Femur (tissue), 1 donor: ENCODE data around the gene ST6GAL1.
"Not testable (repeated sequence)": the region's sequence is repeated elsewhere in the genome, so short reads cannot be mapped to it uniquely, and the experiment has no call there.

Source experiments
- DNase-seq: peaks from one replicate; pipeline ENCODE4 v3.0.0-alpha.2; 2017

The ST6GAL1 gene

DNA sequence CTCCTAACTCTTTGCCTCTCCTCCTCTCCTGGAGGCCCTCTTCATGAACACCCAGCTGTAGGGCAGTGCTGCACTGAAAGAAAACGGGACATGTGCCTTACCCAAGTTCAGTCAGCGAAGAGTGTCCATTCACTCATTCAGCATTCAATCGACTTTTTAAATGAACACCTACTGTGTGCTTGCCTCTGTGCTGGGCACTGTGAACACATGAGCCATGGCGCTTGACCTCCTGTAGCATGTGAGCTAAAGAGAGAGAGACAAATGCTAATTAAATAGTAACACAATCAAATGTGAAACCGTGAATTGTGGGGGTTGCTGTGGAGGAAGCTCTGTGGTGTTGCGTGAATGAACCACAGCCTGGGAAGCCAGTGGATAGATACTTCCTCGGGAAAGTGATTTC is 43.4 kb downstream of the ST6GAL1 start:
- DNase-seq = no peak

DNA sequence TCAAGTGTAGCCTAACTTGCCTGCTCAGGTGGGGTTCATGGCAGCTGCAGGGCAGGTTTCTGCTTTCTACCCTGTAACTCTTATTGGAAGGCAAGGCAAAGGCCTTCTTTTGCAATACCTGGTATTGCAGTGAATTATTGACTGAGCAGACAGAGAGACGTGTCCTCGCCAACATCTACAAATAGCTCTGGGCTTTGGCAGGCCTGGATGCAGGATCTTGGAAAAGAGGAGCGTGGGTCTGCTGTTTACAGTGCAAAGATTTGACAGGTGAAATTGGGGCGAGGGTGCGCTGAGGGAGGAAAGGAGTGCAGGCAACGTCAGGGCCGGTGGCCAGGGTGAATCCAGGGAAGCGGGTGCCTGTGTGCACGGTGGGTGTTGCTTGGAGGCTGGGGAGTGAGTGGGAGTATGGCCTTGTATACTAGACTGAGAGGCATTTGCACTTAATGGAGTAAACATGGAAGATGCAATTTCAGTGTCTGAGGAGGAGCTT is 44.5 kb downstream of the ST6GAL1 start:
- DNase-seq = no peak

DNA sequence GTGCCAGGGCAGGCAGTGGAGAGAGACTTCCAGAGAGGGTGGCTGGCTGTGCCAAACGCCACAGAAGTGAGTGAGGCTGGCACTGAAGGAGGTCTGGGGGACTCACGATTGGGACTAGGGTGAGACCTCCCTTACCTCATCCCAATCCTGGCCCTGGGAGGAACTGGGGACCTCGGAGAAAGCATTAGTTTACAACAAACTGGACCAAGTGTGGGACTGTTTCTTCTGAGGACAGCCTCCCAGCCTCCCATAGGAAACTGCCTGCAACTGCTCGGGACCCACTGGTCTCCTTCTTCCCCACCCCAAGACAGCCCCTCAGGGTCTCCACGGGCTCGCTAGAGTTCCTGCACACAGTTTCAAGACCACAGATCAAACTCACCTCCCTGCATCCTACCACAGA is 45.4 kb downstream of the ST6GAL1 start:
- no peak for DNase-seq

DNA sequence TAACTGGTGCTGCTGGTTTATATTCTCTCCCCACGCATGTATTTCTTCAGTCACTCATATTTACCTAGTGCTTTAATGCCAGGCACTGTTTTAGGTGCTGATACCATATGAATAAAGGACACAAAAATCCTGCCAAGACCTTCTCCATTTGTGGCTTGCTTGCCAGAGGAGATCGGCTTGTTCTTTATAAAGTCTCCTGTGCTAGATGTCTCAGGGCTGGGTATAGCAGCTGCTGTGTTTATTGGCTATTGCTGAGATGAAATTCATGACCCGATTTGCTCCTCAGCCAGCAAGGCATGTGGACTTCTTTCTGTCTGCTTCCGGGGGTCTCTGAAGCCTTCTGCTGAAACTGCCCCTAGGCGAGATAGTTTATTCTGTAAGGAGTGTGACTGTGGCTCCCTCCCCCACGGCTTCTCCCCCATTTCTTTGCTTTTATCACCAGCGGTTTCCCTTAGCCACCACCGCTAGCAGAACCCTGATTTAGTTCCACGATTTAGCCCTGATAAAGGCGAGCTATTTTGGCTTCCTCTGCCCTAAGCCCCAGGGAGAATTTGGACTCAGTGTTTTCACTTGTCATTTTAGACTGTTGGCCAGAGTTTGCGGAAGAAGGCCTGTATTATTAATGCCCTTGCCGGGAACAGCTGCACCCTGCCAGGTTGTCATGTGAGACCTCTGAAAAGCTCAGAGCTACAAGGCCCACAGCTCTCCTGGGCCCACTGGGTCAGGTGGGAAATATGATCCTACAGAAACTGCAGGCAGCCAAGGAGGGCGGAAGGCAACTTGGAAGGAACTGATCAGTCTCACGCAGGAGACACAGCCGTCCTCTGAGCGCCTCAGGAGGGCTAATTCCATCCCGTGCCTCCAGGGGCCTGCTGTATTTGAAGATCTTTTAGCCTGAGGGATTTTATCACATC is 46.8 kb downstream of the ST6GAL1 start:
- DNase-seq = peak; percentile 69

DNA sequence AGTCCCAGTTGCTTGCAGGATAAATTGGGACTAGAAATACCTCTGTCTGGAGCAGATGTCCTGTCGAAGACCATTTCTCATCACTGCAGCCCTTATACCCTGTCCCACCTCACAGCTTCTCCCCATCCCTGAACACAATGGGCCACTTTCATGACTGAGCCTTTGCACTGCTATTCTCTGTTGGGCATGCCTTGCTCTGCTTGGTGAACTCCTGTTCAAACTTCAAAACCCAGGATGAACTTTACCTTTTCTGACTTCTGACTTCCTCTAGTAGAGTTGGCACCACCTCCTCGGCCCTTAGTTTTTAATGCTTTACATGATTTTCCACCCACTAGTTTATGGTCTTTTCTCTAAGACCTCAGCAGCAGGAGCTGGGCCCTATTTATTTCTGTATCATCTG is 48.4 kb downstream of the ST6GAL1 start:
- DNase-seq = no peak

DNA sequence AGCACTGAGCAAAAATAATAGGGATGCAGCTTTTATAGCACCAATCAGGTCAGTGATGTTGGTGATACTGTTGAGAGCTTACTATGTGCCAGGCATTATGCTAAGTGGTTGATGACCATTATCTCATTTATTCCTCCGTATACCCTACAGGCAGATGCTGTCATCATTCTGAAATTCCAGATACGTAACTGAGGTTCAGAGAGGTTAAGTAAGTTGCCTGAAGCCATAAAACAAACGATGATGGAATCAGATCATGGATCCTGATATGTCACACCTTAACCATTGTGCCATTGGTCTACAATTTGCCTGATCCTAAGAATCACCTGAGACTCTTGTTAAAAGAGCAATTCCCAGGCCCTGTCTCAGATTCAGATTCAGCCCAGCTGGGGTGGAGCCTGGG is 49.5 kb downstream of the ST6GAL1 start:
- no peak for DNase-seq

DNA sequence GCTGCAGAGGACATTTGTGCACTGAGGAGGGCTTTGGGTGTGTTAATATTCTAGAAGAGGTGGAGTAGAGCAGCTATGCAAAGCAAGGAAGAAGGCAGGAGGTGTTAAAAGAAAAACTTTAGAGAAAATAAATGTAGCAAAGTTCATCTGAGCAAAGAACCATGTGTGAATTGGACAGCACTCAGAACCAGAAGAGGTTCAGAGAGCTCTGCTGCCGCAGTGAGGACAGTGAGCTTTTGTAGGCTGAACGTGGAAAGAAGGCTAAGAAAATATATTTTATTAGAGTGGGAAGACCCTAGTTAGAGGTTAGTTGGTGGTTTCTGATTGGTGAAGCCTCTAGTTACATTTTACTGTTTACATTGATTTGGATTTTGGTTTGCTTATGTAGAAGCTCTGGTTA is 50.7 kb downstream of the ST6GAL1 start:
- DNase-seq = no peak

DNA sequence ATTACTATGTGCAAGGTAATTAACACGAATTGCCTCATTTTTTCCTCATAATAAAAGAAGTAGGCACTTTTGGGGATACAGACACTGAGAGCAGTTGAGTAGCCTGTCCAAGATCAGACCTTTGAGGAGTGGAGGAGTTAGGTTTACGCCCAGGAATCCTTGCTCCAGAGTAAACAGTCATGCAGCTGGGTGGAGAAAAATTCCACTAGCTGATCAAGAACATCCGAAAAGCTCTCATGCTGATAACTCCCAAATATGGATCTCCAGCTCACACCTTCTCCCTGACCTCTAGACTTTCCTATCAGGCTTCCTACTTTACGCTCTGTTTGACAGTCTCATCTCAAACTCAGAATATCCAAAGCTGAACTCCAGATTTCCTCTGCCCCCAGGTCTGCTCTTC is 53.3 kb downstream of the ST6GAL1 start:
- no peak for DNase-seq

DNA sequence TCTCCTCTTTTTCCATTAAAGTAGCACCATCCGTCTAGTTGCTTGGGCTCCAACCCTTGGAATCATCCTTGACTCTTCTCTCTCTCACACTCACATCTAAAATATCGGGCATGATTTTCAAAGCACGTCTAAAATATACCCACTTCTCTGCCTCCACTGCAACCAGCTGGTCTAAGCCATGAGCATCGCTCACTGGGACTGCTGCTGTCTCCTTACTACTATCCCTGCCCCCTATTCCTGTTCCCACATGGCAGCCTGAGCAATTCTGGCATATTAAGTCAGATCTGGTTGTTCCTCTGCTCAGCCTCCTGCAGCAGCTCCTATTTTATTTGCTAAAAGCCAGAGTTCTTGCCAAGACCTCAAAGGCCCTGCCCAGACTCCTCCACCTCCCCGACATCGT is 53.7 kb downstream of the ST6GAL1 start:
- DNase-seq = no peak

DNA sequence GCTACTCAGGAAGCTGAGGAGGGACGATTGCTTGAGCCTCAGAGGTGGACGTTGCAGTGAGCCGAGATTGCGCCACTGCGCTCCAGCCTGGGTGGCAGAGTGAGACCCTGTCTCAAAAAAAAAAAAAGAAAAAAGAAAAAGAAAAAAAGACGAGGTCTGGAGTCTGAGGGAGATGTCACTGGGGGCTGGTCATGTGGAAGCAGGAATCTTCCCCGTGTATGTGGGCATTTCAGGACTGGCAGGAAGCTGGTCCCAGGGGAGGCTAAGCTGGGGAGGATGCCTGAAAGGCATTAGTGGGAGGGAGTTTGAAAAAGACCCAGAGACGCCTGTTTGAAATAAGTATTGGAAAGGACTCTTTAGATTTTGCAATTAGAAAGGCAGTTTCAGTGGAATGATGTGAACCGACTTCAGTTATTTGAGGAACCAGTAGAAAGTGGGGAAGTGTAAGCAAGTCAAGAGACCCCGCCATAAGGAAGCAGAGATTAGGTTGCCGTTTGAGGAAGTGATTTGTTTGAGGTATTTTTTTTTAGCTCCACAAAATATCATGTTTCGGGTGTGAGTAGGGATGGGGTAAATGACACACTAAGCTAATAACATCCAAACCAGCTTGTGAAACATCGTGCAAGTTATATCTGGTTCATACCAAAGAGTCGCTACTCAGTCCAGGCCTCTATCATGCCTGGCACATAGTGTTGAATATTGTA is 55.5 kb downstream of the ST6GAL1 start:
- no peak for DNase-seq

DNA sequence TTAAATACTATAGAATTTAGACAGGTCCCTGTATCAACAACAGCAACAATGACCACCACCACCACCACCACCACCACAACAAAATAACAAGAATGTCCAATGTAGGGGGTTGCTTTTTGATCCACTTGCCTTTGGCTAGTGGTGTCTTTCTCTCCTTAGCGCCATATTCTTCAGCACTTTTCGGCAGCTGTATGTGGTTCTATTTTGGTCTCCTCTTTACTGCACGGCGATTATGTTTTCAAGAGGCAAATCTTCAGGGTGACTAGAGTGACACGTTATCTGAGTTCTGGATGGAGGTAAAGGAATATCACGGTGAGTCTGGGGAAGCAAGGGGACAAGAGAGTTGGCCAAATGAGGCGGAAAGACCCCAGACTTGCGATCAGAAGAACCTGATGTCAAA is 56.1 kb downstream of the ST6GAL1 start:
- DNase-seq = no peak

DNA sequence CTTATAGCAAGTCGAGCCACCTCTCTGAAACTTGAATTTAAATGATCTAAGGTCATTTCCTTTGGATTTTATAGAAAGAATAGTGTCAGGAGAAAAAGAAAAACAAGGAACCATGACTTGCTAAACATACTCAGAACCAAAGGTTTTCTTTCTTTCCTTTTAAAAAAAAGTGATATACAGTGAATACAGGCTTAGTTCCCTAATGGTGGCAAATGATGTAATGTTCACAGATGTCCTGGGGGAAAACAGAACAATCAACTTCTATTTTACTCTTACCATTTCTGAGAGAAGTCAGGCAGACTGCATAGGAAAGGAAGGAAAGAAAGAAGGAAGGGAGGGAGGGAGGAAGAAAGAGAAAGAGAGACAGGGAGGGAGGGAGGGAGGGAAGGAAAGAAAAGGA is 56.5 kb downstream of the ST6GAL1 start:
- DNase-seq = no peak

DNA sequence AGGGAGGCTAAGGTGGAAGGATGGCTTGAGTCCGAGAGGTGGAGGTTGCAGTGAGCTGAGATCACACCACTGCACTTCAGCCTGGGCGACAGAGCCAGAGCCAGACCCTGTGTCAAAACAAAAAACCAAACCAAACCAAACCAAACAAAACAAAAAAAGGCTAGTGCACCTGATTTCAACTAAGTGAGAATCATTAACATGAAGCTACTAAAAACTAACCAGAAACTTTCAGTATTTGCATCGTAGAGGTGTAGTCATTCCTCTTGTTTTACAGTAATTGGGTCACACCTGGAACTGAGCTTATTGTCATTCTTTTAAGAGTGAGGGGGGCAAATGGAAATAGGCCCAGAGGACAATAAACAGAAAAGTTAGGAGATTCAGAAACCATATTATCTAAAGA is 58.5 kb downstream of the ST6GAL1 start:
- no peak for DNase-seq

DNA sequence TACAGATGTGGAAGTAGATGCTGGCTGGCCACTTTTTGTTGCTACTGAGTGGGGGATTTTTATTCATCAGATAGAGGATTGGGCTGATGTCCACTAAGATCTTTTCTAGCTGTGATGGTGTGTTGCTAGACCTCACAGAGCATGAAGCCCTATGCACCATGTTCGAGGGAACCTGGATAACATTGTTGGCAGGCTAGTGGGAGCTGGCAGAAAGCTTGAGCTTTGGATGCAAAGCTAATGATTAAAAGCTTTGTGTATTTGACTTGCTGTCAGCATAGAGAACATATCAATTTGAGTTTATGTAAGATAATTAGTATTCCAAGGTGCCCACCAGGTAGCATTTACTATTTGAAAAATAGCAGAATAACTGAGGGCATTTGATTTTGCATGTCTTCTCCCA is 59.1 kb downstream of the ST6GAL1 start:
- DNase-seq = no peak

DNA sequence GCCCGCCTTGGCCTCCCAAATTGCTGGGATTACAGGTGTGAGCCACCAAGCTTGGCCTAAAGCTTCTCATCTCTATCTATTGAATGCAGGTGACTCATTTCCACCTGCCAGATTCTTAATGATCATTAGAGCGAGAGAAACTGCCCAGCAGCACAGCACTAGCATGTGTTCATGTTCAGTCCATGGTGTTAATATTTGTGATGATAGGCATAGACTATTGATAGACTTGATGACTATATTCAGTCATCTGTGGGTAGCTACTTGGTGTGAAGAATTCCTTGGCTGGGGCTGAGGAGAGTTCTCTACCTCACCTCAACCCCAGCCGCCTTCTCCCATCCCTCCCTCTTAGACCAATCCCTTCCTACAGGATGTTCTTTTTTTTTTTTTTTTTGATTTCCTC is 60.0 kb downstream of the ST6GAL1 start:
- DNase-seq = no peak

DNA sequence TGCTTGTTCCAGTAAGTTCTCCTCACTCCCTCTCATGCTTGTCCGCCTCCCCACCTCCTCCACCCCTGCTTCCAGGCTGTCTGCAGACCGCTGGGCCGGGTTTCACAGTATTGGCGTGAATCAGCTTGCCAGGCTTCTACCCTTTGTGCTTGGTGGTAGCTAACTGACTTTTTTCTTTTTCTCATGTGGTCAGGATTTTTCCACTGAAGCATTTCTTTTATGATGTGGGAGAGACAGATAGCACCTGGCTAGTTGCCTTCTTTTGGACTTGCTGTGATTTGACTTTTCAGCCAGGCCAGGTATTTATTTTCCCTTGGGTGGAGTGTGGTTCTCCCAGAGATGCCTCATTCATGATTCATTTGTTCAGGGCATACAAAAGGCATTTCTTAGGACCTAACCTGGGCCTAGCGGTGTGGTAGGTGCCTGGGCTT is 60.6 kb downstream of the ST6GAL1 start:
- no peak for DNase-seq

DNA sequence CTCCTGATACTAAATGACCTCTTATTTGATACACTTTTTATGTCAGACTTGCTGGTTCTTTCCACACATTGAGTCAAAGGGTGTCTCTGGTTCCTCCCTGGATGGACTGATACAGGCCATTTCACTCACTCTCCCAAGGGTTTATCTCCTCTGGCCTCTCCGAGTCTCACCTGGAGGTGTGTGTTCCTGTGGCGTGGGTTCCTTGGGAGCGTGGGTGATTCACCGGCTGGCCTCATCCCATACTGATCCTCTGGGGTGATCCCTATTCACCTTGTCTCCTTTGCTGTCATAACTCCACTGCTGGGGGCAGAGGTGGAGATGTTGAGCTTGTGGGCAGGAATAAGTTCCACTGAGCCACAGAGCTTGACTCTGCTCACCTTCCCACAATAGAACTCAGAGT is 61.1 kb downstream of the ST6GAL1 start:
- DNase-seq = no peak

DNA sequence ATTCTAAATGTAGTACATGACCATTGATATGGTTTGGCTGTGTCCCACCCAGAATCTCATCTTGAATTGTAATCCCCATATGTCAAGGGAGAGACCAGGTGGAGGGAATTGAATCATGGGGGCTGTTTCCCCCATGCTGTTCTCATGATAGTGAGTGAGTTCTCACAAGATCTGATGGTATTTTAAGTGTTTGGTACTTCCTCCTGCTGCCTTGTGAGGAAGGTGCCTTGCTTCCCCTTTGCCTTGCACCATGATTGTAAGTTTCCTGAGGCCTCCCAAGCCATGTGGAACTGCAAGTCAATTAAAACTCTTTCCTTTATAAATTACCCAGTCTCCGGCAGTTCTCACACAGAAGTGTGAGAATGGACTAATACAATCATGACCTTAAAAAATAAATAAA is 61.8 kb downstream of the ST6GAL1 start:
- DNase-seq = not testable (repeated sequence)

DNA sequence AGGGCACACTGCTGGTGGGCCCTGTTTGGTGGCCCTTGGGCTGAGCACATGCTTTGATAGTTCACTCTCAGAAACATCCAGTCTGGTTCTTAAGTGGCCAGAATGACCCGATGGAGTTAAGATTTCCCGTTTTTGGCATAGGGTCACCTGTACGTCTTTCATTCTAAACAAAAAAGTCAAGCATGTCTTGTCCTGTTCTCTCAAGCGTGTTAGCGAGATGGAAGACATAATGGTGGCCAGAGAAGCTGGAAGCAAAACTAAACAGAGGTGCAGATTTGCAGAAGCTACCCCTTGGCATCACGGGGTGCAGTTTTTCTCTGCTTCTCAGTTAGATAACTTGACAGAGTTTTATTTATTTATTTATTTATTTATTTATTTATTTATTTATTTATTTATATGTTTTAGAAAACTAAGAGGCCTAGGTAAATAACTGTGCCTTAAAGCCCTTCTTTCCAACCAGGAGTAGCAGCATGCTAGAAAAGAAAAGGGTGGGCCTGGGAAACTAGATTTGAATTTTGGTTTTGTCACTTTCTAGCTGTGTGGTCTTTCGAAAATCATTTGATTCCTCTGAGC is 63.0 kb downstream of the ST6GAL1 start:
- no peak for DNase-seq

DNA sequence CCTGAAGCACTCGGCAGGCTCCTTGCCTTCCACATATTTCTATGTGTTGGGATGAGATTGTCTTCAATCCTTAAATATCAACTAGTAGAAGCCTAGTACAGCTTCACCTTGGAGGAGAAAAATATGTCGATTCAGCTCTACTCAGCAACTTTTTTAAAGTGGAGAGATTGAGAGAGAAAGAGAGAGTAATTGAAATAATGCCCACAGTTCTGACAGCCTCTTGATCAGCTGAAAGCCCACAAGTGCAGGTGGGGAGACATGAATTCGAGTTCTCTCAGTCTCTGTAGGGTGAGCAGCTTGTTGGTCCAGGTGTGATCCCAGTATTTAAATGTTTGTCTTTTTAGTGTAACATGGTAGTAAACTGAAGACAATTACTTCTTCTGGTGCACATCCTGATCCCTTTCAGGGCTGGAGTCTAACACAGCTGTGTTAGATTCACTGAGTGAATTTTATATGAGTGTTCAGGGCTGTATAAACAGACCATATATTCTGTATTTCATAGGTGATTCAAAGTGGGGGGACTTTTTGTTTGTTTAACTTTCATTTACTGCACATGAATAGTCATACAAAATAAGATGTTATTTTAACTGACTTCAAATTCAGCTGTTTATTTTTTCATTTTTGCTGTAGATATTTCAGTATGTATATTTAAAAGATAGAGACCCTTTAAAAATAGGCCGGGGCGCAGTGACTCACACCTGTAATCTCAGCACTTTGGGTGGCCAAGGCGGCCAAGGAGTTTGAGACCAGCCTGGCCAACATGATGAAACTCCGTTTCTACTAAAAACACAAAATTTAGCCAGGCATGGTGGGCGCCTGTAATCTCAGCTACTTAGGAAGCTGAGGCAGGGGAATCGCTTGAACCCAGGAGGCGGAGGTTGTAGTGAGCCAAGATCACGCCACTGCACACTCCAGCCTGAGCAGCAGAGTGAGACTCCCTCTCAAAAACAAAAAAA is 64.0 kb downstream of the ST6GAL1 start:
- DNase-seq = no peak

DNA sequence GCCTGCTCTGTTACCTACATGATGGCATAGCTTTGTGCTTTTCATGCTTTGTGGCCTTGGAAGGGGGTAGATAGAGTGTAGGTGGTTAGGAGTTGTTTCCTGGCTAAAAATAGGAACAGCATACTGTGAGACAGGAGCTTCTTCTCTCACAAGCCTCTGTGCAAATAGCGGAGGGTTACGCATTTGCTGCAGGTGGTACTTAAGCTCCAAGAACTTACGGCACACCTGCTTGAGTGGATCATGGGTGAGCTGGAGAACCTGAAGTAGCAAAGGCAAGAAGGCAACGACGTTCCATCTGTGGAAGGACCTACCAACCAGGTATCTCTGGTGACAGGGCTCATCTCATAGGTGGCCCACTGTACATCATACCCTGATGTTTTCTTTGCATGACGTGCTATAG is 66.0 kb downstream of the ST6GAL1 start:
- DNase-seq = no peak

DNA sequence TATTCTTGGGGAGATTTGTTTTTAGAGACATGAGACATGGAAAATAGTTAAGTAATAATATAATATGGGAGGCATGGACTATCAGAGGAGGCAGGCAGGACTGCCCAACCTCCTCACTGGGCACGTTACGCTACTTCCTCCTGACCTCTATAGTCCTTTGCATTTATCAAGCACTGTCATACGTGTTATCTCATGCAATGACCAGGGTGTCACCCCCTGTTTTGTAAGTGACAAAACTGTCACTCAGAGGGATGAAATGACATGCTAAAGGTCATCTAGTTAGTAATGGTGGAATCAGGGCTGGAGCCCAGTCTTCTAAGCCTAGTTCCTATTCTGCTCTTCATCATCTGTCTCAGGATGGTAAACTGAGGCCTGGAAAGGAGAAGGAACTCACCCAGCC is 66.7 kb downstream of the ST6GAL1 start:
- DNase-seq = no peak

DNA sequence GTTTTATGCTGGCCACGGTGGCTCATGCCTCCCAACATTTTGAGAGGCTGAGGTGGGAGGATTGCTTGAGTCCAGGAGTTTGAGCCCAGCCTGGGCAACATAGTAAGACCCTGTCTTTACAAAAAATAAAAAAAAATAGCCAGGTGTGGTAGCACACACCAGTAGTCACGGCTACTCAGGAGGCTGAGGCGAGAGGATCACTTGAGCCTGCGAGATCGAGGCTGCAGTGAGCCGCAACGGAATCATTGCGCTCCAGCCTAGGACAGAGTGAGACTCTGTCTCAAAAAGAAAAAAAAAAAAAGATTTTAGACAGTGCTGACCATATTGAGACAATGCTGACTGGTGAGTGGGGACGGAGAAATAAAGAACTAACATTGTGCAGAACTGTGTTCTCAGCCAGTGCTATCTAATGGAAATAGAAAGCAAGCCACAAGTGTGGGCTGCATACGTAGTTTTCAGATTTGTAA is 67.2 kb downstream of the ST6GAL1 start:
- no peak for DNase-seq
